H9 (cell line): ENCODE measurements around the gene PRRX1. TPM values are rescaled to one million over a fixed set of nuclear protein-coding genes. Genes with fewer than 3 reads are reported as not detected.

Source experiments
- DNase-seq: peaks from one replicate; pipeline ENCODE4 v3.0.0-alpha.2; 2017
- H2AFZ ChIP-seq: one replicate; pipeline ENCODE4 v1.6.1; 2013; ENCODE audit warnings: mild to moderate bottlenecking, low read length, control low read depth, moderate library complexity
- H2AK5ac ChIP-seq: 2 replicates; pipeline ENCODE4 v1.6.1; 2013; ENCODE audit warnings: low read length, control low read depth, mixed read lengths; ENCODE audit not compliant: insufficient read length
- H2BK120ac ChIP-seq: one replicate; pipeline ENCODE4 v1.6.1; 2013; ENCODE audit warnings: low read depth, mild to moderate bottlenecking, low read length, control low read depth, inconsistent platforms; ENCODE audit not compliant: poor library complexity, severe bottlenecking
- H2BK12ac ChIP-seq: 2 replicates; pipeline ENCODE4 v1.6.1; 2013; ENCODE audit warnings: low read length, control low read depth, mixed read lengths, low read depth; ENCODE audit not compliant: insufficient read length
- H2BK15ac ChIP-seq: 2 replicates; pipeline ENCODE4 v1.6.1; 2013; ENCODE audit warnings: low read depth, low read length, control low read depth
- H2BK20ac ChIP-seq: one replicate; pipeline ENCODE4 v1.6.1; 2013; ENCODE audit warnings: low read depth, mild to moderate bottlenecking, low read length, control low read depth, inconsistent platforms; ENCODE audit not compliant: poor library complexity, severe bottlenecking
- H2BK5ac ChIP-seq: 2 replicates; pipeline ENCODE4 v1.6.1; 2013; ENCODE audit warnings: low read length, control low read depth, mixed read lengths; ENCODE audit not compliant: insufficient read length
- H3K14ac ChIP-seq: 2 replicates; pipeline ENCODE4 v1.6.1; 2013; ENCODE audit warnings: low read length, control low read depth; ENCODE audit not compliant: insufficient read depth
- H3K18ac ChIP-seq: 2 replicates; pipeline ENCODE4 v1.6.1; 2013; ENCODE audit warnings: low read depth, mild to moderate bottlenecking, mixed read lengths, low read length, control low read depth; ENCODE audit not compliant: insufficient read length
- H3K23ac ChIP-seq: 2 replicates; pipeline ENCODE4 v1.6.1; 2013; ENCODE audit warnings: low read length, control low read depth, mixed read lengths, low read depth; ENCODE audit not compliant: insufficient read length
- H3K23me2 ChIP-seq: 2 replicates; pipeline ENCODE4 v1.6.1; 2013; ENCODE audit warnings: low read depth, mild to moderate bottlenecking, mixed read lengths, low read length, control low read depth; ENCODE audit not compliant: insufficient read length, poor library complexity, severe bottlenecking
- H3K27ac ChIP-seq: 2 replicates; pipeline ENCODE4 v1.5.1; 2013; ENCODE audit warnings: low read length, control low read depth, mixed read lengths, low read depth; ENCODE audit not compliant: insufficient read length
- H3K27me3 ChIP-seq: 2 replicates; pipeline ENCODE4 v1.6.1; 2013; ENCODE audit warnings: low read length, control low read depth, inconsistent platforms; ENCODE audit not compliant: insufficient read depth
- H3K4ac ChIP-seq: 2 replicates; pipeline ENCODE4 v1.6.1; 2013; ENCODE audit warnings: low read depth, mild to moderate bottlenecking, control low read depth, inconsistent platforms, low read length, moderate library complexity
- H3K4me1 ChIP-seq: 2 replicates; pipeline ENCODE4 v1.6.1; 2013; ENCODE audit warnings: low read length, control low read depth, inconsistent platforms; ENCODE audit not compliant: insufficient read depth
- H3K4me2 ChIP-seq: 2 replicates; pipeline ENCODE4 v1.6.1; 2013; ENCODE audit warnings: low read length, control low read depth, mixed read lengths; ENCODE audit not compliant: insufficient read length, insufficient read depth
- H3K56ac ChIP-seq: 2 replicates; pipeline ENCODE4 v1.6.1; 2013; ENCODE audit warnings: low read depth, mild to moderate bottlenecking, mixed read lengths, low read length, control low read depth; ENCODE audit not compliant: insufficient read length
- H3K79me1 ChIP-seq: 2 replicates; pipeline ENCODE4 v1.6.1; 2013; ENCODE audit warnings: low read depth, mild to moderate bottlenecking, moderate library complexity, low read length, control low read depth, inconsistent platforms; ENCODE audit not compliant: insufficient read depth, poor library complexity, severe bottlenecking
- H3K79me2 ChIP-seq: 2 replicates; pipeline ENCODE4 v1.6.1; 2013; ENCODE audit warnings: low read length, control low read depth, inconsistent platforms; ENCODE audit not compliant: insufficient read depth
- H3K9ac ChIP-seq: 2 replicates; pipeline ENCODE4 v1.6.1; 2013; ENCODE audit warnings: low read length, control low read depth, mixed read lengths; ENCODE audit not compliant: insufficient read length; ENCODE audit errors: extremely low read depth
- H3K9me3 ChIP-seq: one replicate; pipeline ENCODE4 v1.6.1; 2013; ENCODE audit warnings: low read depth, low read length, inconsistent platforms; ENCODE audit not compliant: control insufficient read depth
- H3T11ph ChIP-seq: one replicate; pipeline ENCODE4 v1.6.1; 2013; ENCODE audit warnings: mild to moderate bottlenecking, low read length, control low read depth, inconsistent platforms
- H4K20me1 ChIP-seq: one replicate; pipeline ENCODE4 v1.6.1; 2013; ENCODE audit not compliant: control insufficient read depth, insufficient read length, insufficient read depth
- H4K5ac ChIP-seq: 2 replicates; pipeline ENCODE4 v1.6.1; 2013; ENCODE audit warnings: low read depth, mild to moderate bottlenecking, mixed read lengths, low read length, control low read depth; ENCODE audit not compliant: insufficient read length
- H4K8ac ChIP-seq: replicated peaks from 2 replicates; pipeline ENCODE4 v1.6.1; 2013; ENCODE audit warnings: low read length, control low read depth, mixed read lengths, low read depth; ENCODE audit not compliant: insufficient read length
- H4K91ac ChIP-seq: 2 replicates; pipeline ENCODE4 v1.6.1; 2013; ENCODE audit warnings: low read depth, mild to moderate bottlenecking, moderate library complexity, mixed read lengths, low read length, control low read depth; ENCODE audit not compliant: insufficient read length
- H3K27ac Mint-ChIP-seq, 3 experiments: 2 replicates in 2 of 3; 3 replicates in 1 of 3; pipeline ENCODE4 v1.8.0; 2020 to 2021; ENCODE audit warnings: mixed read lengths in 3 of 3, mild to moderate bottlenecking in 1 of 3, moderate library complexity in 1 of 3
- H3K27me3 Mint-ChIP-seq: 2 replicates; pipeline ENCODE4 v1.8.0; 2021; ENCODE audit warnings: low read depth, mild to moderate bottlenecking, moderate library complexity, mixed read lengths
- H3K36me3 Mint-ChIP-seq, 3 experiments: 2 replicates in 2 of 3; 3 replicates in 1 of 3; pipeline ENCODE4 v1.8.0; 2020 to 2021; ENCODE audit warnings: low read depth in 3 of 3, mixed read lengths in 3 of 3; ENCODE audit not compliant: insufficient read depth in 1 of 3
- H3K4me1 Mint-ChIP-seq, 2 experiments: 2 replicates each; pipeline ENCODE4 v1.8.0; 2020; ENCODE audit warnings: mixed read lengths in 2 of 2
- H3K4me3 Mint-ChIP-seq, 2 experiments: 2 replicates in 1 of 2; 3 replicates in 1 of 2; pipeline ENCODE4 v1.8.0; 2020 to 2021; ENCODE audit warnings: mild to moderate bottlenecking in 2 of 2, mixed read lengths in 2 of 2, moderate library complexity in 1 of 2
- H3K9me3 Mint-ChIP-seq, 2 experiments: 2 replicates in 1 of 2; 3 replicates in 1 of 2; pipeline ENCODE4 v1.8.0; 2020; ENCODE audit warnings: mild to moderate bottlenecking in 2 of 2, mixed read lengths in 2 of 2, moderate library complexity in 1 of 2
- WGBS: extraction: QIAGEN DNeasy Blood & Tissue Kit; methylation state at CpG from one replicate; pipeline ENCODE4 v1.1.7; 2013; ENCODE audit warnings: missing lambda C conversion rate, low lambda C conversion rate, mixed read lengths; ENCODE audit not compliant: insufficient read length; ENCODE audit errors: extremely low coverage; 5-methylcytosine and 5-hydroxymethylcytosine counted together
- total RNA-seq: library from RNA; stranded (reverse); gene quantifications from 2 replicates; pipeline ENCODE4 v1.2.1, GENCODE V29; 2021
- TF ChIP-seq, protein P1 (sequence below): fragments of 200-600 bp; sonication (generic); conservative IDR thresholded peaks from 3 replicates; pipeline ENCODE4 v1.8.0; 2021; ENCODE audit warnings: antibody characterized with exemption, mild to moderate bottlenecking

PRRX1 gene
- total RNA-seq, 1 experiment from 2014 or later: not detected

- no peak overlapping the region for H3K56ac ChIP-seq
- Mint-ChIP-seq H3K27ac (no peak overlapping the region), H3K4me1 (no peaks in the 10 kb centered on the region), H3K36me3 (no peaks in the 10 kb centered on the region), H3K9me3 (no peaks in the 10 kb centered on the region), H3K27me3 (no peaks in the 10 kb centered on the region), H3K4me3 (no peak overlapping the region)
- H3T11ph ChIP-seq: no peak overlapping the region
- no peak overlapping the region for H3K9ac ChIP-seq
- no peak overlapping the region for H3K18ac ChIP-seq
- H2BK12ac ChIP-seq: no peak overlapping the region
- H3K23ac ChIP-seq: no peak overlapping the region
- no peaks in the 10 kb centered on the region for H4K20me1 ChIP-seq
- H3K4me1 ChIP-seq: no peaks in the 10 kb centered on the region
- no peak overlapping the region for H3K27ac ChIP-seq
- no peak overlapping the region for H2BK15ac ChIP-seq
- H2AK5ac ChIP-seq: no peak overlapping the region
- no peak overlapping the region for H2BK5ac ChIP-seq
- H2BK120ac ChIP-seq: no peak overlapping the region
- H3K9me3 ChIP-seq: no peaks in the 10 kb centered on the region
- no peaks in the 10 kb centered on the region for H3K79me2 ChIP-seq
- TF ChIP-seq, protein P1, sequence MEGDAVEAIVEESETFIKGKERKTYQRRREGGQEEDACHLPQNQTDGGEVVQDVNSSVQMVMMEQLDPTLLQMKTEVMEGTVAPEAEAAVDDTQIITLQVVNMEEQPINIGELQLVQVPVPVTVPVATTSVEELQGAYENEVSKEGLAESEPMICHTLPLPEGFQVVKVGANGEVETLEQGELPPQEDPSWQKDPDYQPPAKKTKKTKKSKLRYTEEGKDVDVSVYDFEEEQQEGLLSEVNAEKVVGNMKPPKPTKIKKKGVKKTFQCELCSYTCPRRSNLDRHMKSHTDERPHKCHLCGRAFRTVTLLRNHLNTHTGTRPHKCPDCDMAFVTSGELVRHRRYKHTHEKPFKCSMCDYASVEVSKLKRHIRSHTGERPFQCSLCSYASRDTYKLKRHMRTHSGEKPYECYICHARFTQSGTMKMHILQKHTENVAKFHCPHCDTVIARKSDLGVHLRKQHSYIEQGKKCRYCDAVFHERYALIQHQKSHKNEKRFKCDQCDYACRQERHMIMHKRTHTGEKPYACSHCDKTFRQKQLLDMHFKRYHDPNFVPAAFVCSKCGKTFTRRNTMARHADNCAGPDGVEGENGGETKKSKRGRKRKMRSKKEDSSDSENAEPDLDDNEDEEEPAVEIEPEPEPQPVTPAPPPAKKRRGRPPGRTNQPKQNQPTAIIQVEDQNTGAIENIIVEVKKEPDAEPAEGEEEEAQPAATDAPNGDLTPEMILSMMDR: no peak
- H3K27me3 ChIP-seq: no peaks in the 10 kb centered on the region
- H3K4me2 ChIP-seq: no peak overlapping the region
- no peak overlapping the region for H4K5ac ChIP-seq
- H4K8ac ChIP-seq: no peak overlapping the region
- no peak for DNase-seq
- no CpG with 5 or more reads among the region's 2 CpGs for WGBS
- H3K23me2 ChIP-seq: no peaks in the 10 kb centered on the region
- H2BK20ac ChIP-seq: no peak overlapping the region
- no peak overlapping the region for H2AFZ ChIP-seq
- H3K79me1 ChIP-seq: no peaks in the 10 kb centered on the region
- no peak overlapping the region for H3K4ac ChIP-seq
- no peak overlapping the region for H3K14ac ChIP-seq
- no peak overlapping the region for H4K91ac ChIP-seq
Observed at GRCh38 chr1:170623171-170623570, 40.8 kb upstream of the PRRX1 start.
